H9 (cell line): ENCODE data around the gene ONECUT1. TPM values are rescaled to one million over a fixed set of nuclear protein-coding genes. Genes with fewer than 3 reads are reported as not detected.

Experiments
- DNase-seq: peaks from one replicate; pipeline ENCODE4 v3.0.0-alpha.2; 2017
- H2AFZ ChIP-seq: one replicate; pipeline ENCODE4 v1.6.1; 2013; ENCODE audit warnings: mild to moderate bottlenecking, low read length, control low read depth, moderate library complexity
- H2AK5ac ChIP-seq: 2 replicates; pipeline ENCODE4 v1.6.1; 2013; ENCODE audit warnings: low read length, control low read depth, mixed read lengths; ENCODE audit not compliant: insufficient read length
- H2BK120ac ChIP-seq: one replicate; pipeline ENCODE4 v1.6.1; 2013; ENCODE audit warnings: low read depth, mild to moderate bottlenecking, low read length, control low read depth, inconsistent platforms; ENCODE audit not compliant: poor library complexity, severe bottlenecking
- H2BK12ac ChIP-seq: 2 replicates; pipeline ENCODE4 v1.6.1; 2013; ENCODE audit warnings: low read length, control low read depth, mixed read lengths, low read depth; ENCODE audit not compliant: insufficient read length
- H2BK15ac ChIP-seq: 2 replicates; pipeline ENCODE4 v1.6.1; 2013; ENCODE audit warnings: low read depth, low read length, control low read depth
- H2BK20ac ChIP-seq: one replicate; pipeline ENCODE4 v1.6.1; 2013; ENCODE audit warnings: low read depth, mild to moderate bottlenecking, low read length, control low read depth, inconsistent platforms; ENCODE audit not compliant: poor library complexity, severe bottlenecking
- H2BK5ac ChIP-seq: 2 replicates; pipeline ENCODE4 v1.6.1; 2013; ENCODE audit warnings: low read length, control low read depth, mixed read lengths; ENCODE audit not compliant: insufficient read length
- H3K14ac ChIP-seq: 2 replicates; pipeline ENCODE4 v1.6.1; 2013; ENCODE audit warnings: low read length, control low read depth; ENCODE audit not compliant: insufficient read depth
- H3K18ac ChIP-seq: 2 replicates; pipeline ENCODE4 v1.6.1; 2013; ENCODE audit warnings: low read depth, mild to moderate bottlenecking, mixed read lengths, low read length, control low read depth; ENCODE audit not compliant: insufficient read length
- H3K23ac ChIP-seq: 2 replicates; pipeline ENCODE4 v1.6.1; 2013; ENCODE audit warnings: low read length, control low read depth, mixed read lengths, low read depth; ENCODE audit not compliant: insufficient read length
- H3K23me2 ChIP-seq: 2 replicates; pipeline ENCODE4 v1.6.1; 2013; ENCODE audit warnings: low read depth, mild to moderate bottlenecking, mixed read lengths, low read length, control low read depth; ENCODE audit not compliant: insufficient read length, poor library complexity, severe bottlenecking
- H3K27ac ChIP-seq: 2 replicates; pipeline ENCODE4 v1.5.1; 2013; ENCODE audit warnings: low read length, control low read depth, mixed read lengths, low read depth; ENCODE audit not compliant: insufficient read length
- H3K27me3 ChIP-seq: 2 replicates; pipeline ENCODE4 v1.6.1; 2013; ENCODE audit warnings: low read length, control low read depth, inconsistent platforms; ENCODE audit not compliant: insufficient read depth
- H3K4ac ChIP-seq: 2 replicates; pipeline ENCODE4 v1.6.1; 2013; ENCODE audit warnings: low read depth, mild to moderate bottlenecking, control low read depth, inconsistent platforms, low read length, moderate library complexity
- H3K4me1 ChIP-seq: 2 replicates; pipeline ENCODE4 v1.6.1; 2013; ENCODE audit warnings: low read length, control low read depth, inconsistent platforms; ENCODE audit not compliant: insufficient read depth
- H3K4me2 ChIP-seq: 2 replicates; pipeline ENCODE4 v1.6.1; 2013; ENCODE audit warnings: low read length, control low read depth, mixed read lengths; ENCODE audit not compliant: insufficient read length, insufficient read depth
- H3K56ac ChIP-seq: 2 replicates; pipeline ENCODE4 v1.6.1; 2013; ENCODE audit warnings: low read depth, mild to moderate bottlenecking, mixed read lengths, low read length, control low read depth; ENCODE audit not compliant: insufficient read length
- H3K79me1 ChIP-seq: 2 replicates; pipeline ENCODE4 v1.6.1; 2013; ENCODE audit warnings: low read depth, mild to moderate bottlenecking, moderate library complexity, low read length, control low read depth, inconsistent platforms; ENCODE audit not compliant: insufficient read depth, poor library complexity, severe bottlenecking
- H3K79me2 ChIP-seq: 2 replicates; pipeline ENCODE4 v1.6.1; 2013; ENCODE audit warnings: low read length, control low read depth, inconsistent platforms; ENCODE audit not compliant: insufficient read depth
- H3K9ac ChIP-seq: 2 replicates; pipeline ENCODE4 v1.6.1; 2013; ENCODE audit warnings: low read length, control low read depth, mixed read lengths; ENCODE audit not compliant: insufficient read length; ENCODE audit errors: extremely low read depth
- H3K9me3 ChIP-seq: one replicate; pipeline ENCODE4 v1.6.1; 2013; ENCODE audit warnings: low read depth, low read length, inconsistent platforms; ENCODE audit not compliant: control insufficient read depth
- H3T11ph ChIP-seq: one replicate; pipeline ENCODE4 v1.6.1; 2013; ENCODE audit warnings: mild to moderate bottlenecking, low read length, control low read depth, inconsistent platforms
- H4K20me1 ChIP-seq: one replicate; pipeline ENCODE4 v1.6.1; 2013; ENCODE audit not compliant: control insufficient read depth, insufficient read length, insufficient read depth
- H4K5ac ChIP-seq: 2 replicates; pipeline ENCODE4 v1.6.1; 2013; ENCODE audit warnings: low read depth, mild to moderate bottlenecking, mixed read lengths, low read length, control low read depth; ENCODE audit not compliant: insufficient read length
- H4K8ac ChIP-seq: replicated peaks from 2 replicates; pipeline ENCODE4 v1.6.1; 2013; ENCODE audit warnings: low read length, control low read depth, mixed read lengths, low read depth; ENCODE audit not compliant: insufficient read length
- H4K91ac ChIP-seq: 2 replicates; pipeline ENCODE4 v1.6.1; 2013; ENCODE audit warnings: low read depth, mild to moderate bottlenecking, moderate library complexity, mixed read lengths, low read length, control low read depth; ENCODE audit not compliant: insufficient read length
- H3K27ac Mint-ChIP-seq, 3 experiments: 2 replicates in 2 of 3; 3 replicates in 1 of 3; pipeline ENCODE4 v1.8.0; 2020 to 2021; ENCODE audit warnings: mixed read lengths in 3 of 3, mild to moderate bottlenecking in 1 of 3, moderate library complexity in 1 of 3
- H3K27me3 Mint-ChIP-seq: 2 replicates; pipeline ENCODE4 v1.8.0; 2021; ENCODE audit warnings: low read depth, mild to moderate bottlenecking, moderate library complexity, mixed read lengths
- H3K36me3 Mint-ChIP-seq, 3 experiments: 2 replicates in 2 of 3; 3 replicates in 1 of 3; pipeline ENCODE4 v1.8.0; 2020 to 2021; ENCODE audit warnings: low read depth in 3 of 3, mixed read lengths in 3 of 3; ENCODE audit not compliant: insufficient read depth in 1 of 3
- H3K4me1 Mint-ChIP-seq, 2 experiments: 2 replicates each; pipeline ENCODE4 v1.8.0; 2020; ENCODE audit warnings: mixed read lengths in 2 of 2
- H3K4me3 Mint-ChIP-seq, 2 experiments: 2 replicates in 1 of 2; 3 replicates in 1 of 2; pipeline ENCODE4 v1.8.0; 2020 to 2021; ENCODE audit warnings: mild to moderate bottlenecking in 2 of 2, mixed read lengths in 2 of 2, moderate library complexity in 1 of 2
- H3K9me3 Mint-ChIP-seq, 2 experiments: 2 replicates in 1 of 2; 3 replicates in 1 of 2; pipeline ENCODE4 v1.8.0; 2020; ENCODE audit warnings: mild to moderate bottlenecking in 2 of 2, mixed read lengths in 2 of 2, moderate library complexity in 1 of 2
- CTCF ChIP-seq: fragments of 200-600 bp; sonication (generic); conservative IDR thresholded peaks from 3 replicates; pipeline ENCODE4 v1.8.0; 2021; ENCODE audit warnings: antibody characterized with exemption, mild to moderate bottlenecking
- WGBS: extraction: QIAGEN DNeasy Blood & Tissue Kit; methylation state at CpG from one replicate; pipeline ENCODE4 v1.1.7; 2013; ENCODE audit warnings: missing lambda C conversion rate, low lambda C conversion rate, mixed read lengths; ENCODE audit not compliant: insufficient read length; ENCODE audit errors: extremely low coverage; 5-methylcytosine and 5-hydroxymethylcytosine counted together
- total RNA-seq: library from RNA; stranded (reverse); gene quantifications from 2 replicates; pipeline ENCODE4 v1.2.1, GENCODE V29; 2021

Gene ONECUT1
- total RNA-seq, 1 experiment from 2014 or later: 14.1 TPM

- Histone ChIP-seq H3K23me2 (no peaks in the 10 kb centered on the region), H3K18ac (no peak overlapping the region), H3K79me1 (no peaks in the 10 kb centered on the region), H3K56ac (no peak overlapping the region), H3T11ph (no peak overlapping the region), H3K14ac (no peak overlapping the region), H3K4me2 (no peak overlapping the region), H2AK5ac (no peak overlapping the region), H3K27ac (no peak overlapping the region), H2BK5ac (no peak overlapping the region), H2BK20ac (no peak overlapping the region), H3K9ac (no peak overlapping the region), H2AFZ (no peak overlapping the region), H2BK12ac (no peak overlapping the region), H2BK120ac (no peak overlapping the region), H4K5ac (no peak overlapping the region), H3K4me1 (peaks cover 2% of the 10 kb centered on the region; the same call in 1 of the 2 replicates), H2BK15ac (no peak overlapping the region), H3K79me2 (no peaks in the 10 kb centered on the region), H3K23ac (no peak overlapping the region), H4K8ac (no peak overlapping the region), H3K4ac (no peak overlapping the region), H4K20me1 (no peaks in the 10 kb centered on the region), H4K91ac (no peak overlapping the region), H3K27me3 (no peaks in the 10 kb centered on the region), H3K9me3 (no peaks in the 10 kb centered on the region)
- no peak overlapping the region for H3K4me3 Mint-ChIP-seq
- H3K4me1 Mint-ChIP-seq: peaks cover 17 to 25% of the 10 kb centered on the region in 2 experiments
- no peak for DNase-seq
- no peaks in the 10 kb centered on the region for H3K9me3 Mint-ChIP-seq
- no peaks in the 10 kb centered on the region for H3K36me3 Mint-ChIP-seq
- no peak overlapping the region for H3K27ac Mint-ChIP-seq
- no peaks in the 10 kb centered on the region; the same call in 1 of the 2 replicates for H3K27me3 Mint-ChIP-seq
- WGBS: no CpG with 5 or more reads among the region's 3 CpGs
- TF ChIP-seq CTCF: no peak
Observed at GRCh38 chr15:52732551-52732950, 57.6 kb downstream of the ONECUT1 start.
